Ureter (tissue), 1 donor: ENCODE measurements around the gene NPSR1. TPM values are rescaled to one million over a fixed set of nuclear protein-coding genes. Genes with fewer than 3 reads are reported as not detected.

Experiments used
- DNase-seq: peaks from one replicate; pipeline ENCODE4 v3.0.0-alpha.2; 2020; ENCODE audit warnings: low spot score
- total RNA-seq: library from RNA; stranded (reverse); gene quantifications from one replicate; pipeline ENCODE4 v1.2.4, GENCODE V29; 2023
- donor health status: DM: yes; HTN: yes; CAD: no.

NPSR1 gene
- total RNA-seq, 1 donor from 2014 or later = not detected

DNA sequence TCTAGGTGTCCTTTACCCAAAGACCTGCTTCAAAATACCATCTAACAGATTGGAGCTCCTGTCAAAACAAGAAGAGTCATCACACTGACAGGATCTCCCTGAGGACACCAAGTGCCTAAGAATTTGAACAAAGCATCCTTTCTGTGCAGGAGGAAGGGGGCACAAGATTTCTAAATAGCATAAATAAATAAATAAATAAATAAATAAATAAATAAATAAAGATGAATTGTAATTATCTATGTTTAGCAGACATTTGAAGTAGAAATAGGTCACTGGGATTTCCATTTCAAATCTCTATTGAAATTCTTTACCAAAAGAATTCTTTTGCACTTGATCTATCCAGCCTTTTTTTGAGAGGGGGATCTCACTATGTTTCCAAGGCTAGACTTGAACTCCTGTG, 65.3 kb downstream of the NPSR1 start:
- no peak for DNase-seq

- no peak for DNase-seq
Measured at GRCh38 chr7:34723866-34724490, 66.0 kb downstream of the NPSR1 start.

GRCh38 chr7:34726221-34726620, 68.2 kb downstream of the NPSR1 start:
- DNase-seq = no peak

DNA sequence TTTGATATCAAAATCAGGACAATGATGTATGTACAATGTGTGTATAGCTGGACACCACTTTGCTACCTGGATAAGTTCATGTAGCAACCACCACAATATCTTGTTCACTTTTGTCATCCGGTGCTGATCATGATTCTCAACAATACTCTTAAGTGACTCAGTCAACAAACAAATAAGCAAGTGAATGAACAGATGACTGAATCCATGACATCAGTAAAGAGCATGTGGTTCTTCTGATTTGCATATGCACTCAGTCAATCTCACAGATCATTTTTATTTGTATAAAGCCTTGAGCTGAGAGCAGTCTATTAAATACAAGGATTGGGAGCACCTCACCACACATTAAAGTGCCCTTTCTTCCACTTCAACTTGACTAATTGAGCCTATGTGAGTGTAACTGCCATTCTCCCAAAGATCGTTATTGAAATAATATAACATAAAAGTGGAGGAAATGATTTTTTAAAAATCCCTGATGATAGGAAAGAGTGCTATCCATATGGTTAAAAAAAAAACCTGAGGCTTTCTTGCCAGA, 69.5 kb downstream of the NPSR1 start:
- no peak for DNase-seq

DNA sequence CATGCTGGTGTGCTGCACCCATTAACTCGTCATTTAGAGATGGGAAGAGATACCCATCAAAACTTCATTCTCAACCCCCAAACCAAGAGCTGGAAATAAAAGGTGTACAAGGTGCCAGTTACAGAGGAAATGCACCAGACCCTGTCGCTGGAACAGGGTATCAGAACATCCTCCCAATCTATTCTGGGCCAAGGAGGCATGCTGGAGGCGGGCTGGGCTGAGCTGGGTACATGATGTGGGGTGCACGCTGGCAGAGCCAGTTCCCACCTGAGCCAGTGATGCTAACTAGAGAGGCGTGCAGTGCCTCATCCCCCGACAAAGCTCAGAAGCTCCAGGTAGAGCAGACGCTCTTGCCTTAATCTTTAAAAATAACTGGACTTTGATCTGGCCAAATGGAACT, 70.1 kb downstream of the NPSR1 start:
- DNase-seq = no peak

DNA sequence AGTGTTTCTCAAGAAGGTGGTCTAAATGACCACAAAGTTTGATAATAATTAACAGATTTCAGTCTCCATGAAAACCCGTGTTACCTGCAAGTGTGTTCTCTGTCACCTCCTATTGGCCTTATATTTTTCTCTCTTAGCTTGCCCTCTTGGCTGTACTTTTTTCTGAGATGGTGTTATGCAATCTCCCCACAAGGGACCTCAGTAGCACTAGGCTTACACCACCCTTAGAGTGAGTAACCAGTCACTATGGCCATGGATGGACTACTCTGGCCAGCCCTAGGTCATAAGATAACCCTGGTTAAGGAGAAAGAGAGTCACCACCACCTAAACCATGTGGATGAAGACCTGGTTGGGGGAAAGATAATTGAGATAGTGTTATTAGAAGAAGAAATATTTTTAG, 76.8 kb downstream of the NPSR1 start:
- no peak for DNase-seq

GRCh38 chr7:34735526-34735925, 77.5 kb downstream of the NPSR1 start:
- no peak for DNase-seq

DNA sequence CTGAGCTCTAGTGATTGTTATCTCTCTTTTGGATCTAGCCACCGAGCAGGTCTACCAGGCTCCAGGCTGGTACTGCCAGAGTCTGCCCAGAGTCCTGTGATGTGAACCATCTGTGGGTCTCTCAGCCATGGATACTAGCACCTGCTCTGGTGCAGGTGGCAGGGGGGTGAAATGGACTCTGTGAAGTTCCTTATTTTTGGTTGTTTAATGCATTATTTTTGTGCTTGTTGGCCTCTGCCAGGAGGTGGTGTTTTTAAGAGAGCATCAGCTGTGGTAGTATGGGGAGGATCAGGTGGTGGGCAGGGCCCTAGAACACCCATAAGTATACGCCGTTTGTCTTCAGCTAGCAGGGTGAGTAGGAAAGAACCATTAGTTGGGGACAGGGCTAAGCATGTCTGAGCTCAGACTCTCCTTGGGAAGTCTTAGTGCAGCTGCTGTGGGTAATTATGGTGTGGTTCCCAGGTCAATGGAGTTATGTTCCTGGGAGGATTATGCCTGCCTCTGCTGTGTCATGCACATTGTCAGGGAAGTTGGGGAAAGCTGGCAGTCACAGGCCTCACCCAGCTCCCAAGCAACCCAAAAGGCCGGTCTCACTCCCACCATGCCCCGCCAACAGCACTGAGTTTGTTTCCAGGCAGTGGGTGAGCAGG, 81.8 kb downstream of the NPSR1 start:
- DNase-seq = no peak

GRCh38 chr7:34740840-34741239, 82.8 kb downstream of the NPSR1 start:
- no peak for DNase-seq

DNA sequence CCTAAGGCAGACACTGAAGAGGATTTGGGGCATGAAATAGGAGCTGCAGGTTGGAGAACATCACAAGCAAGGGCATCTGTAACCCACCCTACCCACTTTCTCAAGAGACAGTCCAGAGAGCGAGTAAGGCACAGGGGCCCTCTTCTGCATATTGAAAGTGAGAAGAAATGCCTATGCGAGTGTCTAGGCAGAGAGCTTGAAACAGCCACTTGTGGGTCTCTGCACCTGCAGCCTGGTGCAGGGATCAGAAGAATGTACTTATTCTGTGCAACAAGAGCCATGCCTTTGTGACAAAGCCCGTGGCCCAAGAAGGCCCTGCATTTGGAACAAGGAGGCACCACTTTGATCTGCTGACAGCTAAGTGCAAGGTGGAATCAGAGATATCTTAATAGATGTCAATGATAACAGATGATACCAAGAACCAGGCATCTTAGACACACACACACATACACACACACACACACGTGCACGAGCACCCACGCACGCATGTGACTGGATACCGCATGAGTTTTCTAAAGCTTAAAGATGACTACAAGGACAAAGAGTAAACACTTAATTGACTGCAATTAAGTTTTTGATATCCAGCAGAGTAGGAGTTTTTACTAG, 89.3 kb downstream of the NPSR1 start:
- DNase-seq = no peak

DNA sequence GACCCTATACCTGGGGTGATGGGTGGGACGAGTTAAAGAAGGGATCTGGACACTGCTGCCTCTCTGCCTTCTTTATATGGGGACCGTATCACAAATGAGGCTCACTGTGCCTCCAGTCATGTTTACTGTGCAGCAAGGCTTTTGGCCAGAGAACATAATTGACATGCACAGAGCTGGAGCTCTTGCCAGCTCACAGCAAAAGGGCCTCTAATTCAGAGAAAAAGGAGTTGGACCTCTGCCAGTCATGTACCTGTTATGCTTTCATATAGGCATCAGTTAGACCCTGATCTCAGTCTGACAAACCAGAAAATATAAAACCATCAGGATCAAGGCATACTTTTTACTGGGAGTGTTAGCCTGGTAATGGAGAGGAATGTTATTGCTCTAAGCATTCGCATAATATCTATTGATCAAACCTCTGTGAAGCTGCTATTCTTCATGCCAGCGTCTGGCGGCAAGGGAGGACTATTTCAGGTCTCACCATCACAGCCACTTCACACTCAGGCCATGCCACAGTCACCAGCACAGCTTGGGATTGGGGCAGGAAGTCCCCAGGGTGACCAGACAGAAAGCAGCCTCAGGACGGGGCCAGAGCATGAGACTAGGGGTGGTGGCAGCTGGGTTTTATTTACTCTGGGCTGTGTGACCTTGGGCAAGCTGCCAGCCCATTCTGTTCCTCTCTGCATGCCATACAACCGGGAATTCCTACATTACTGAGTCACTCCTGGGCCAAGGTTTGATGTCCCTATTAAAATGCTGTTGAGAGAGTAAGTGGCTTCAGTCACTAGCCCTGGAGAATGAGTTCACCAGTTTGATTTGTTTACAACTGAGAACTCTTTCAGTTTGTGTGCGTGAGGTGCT, 90.1 kb downstream of the NPSR1 start:
- DNase-seq = peak; percentile 75

DNA sequence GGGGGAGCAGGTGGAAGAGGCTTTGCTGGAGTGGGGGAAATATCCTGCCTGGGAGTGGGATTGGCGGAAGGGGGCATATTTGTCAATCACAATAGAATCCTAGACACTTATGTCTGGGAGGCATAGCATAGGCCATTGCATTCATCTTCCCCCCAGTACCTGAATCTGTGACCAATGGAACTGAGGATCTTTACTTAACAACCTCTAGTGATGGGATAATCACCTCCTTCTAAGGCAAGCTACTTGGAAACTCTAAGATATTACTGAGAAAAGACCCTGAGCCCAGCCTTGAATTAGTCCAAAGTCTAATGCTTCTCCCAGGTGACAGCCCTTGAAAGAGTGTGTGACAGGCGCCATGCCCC, 90.7 kb downstream of the NPSR1 start:
- DNase-seq = no peak

DNA sequence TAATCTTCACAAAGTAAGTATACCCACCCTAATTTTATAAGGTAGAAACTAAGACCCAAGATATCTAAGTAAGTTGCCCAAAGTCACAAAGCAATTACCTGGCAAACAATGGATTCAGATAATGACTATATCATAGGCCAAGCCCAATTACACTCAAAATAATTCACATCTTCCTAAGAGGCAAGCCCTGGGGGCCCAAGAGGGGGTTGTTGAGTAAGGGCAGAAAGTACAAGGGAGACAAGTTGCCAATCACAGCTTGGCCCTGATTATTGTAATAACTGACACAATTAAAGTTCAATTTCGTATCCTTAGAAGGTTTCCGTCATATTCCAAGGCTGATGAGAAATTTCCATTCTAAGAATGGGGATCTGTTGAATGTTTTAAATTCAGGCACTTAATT, 91.4 kb downstream of the NPSR1 start:
- DNase-seq = no peak

GRCh38 chr7:34750209-34750608, 92.2 kb downstream of the NPSR1 start:
- no peak for DNase-seq

- DNase-seq = no peak
Measured at GRCh38 chr7:34750636-34751035, 92.6 kb downstream of the NPSR1 start.

DNA sequence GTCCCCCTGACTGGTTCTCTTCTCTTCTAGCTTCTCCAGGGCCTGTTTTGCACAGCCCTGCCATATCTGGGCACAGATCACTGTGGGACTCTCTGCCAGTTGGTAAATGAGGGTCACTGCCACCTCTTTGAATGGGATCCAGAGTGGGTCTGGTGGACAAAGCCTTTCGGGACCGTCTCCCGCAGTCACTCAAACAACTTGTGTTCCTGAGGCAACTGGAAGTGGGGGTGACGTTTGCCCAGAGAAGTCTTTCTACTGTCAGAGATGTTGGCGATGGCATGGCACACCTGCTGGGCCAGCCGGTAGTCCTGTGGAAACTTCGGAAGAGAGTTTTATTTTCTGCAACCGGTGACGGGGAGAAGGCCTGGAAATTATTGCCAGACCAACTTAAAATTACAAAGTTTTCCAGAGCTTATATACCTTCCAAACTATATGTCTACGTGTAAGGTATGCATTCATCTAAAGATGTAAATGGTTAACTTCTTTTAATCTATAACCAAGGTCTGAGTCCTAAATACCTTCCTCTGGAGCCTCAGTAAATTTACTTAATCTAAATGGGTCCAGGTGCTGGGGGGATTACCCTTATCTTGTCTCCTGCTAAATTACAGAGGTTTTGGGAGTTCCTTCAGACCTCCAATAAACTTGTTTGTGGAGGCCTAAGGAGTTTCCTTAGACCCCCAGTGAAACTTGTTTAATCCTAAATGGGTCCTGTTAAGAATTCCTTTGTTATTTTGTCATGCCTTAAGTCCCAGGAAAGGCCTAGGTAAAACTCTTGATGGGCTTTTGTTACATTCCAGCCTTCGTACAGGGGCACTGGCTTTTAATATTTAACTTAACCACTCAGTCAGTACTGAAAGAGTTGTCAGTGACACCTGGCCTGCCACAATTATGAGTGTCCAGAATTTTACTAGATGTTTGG, 94.0 kb downstream of the NPSR1 start:
- no peak for DNase-seq

DNA sequence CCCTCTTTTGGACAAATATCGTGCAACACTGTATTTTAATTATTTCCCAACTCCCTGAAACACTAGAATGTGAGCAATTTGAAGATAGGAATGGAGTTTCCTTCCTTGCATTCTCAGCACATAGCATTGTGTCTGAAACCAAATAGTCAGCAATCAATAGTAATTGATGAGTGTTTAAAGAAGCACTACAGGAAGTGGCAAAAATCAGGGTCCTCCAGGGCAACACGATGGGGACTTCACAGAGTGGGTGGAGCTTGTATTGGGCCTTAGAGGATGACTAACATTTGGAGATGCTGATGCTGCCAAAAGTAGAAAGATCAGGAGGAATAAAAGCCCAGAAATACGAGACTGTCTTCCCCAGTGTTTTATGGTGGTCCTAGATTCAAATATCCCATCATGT, 94.9 kb downstream of the NPSR1 start:
- no peak for DNase-seq

DNA sequence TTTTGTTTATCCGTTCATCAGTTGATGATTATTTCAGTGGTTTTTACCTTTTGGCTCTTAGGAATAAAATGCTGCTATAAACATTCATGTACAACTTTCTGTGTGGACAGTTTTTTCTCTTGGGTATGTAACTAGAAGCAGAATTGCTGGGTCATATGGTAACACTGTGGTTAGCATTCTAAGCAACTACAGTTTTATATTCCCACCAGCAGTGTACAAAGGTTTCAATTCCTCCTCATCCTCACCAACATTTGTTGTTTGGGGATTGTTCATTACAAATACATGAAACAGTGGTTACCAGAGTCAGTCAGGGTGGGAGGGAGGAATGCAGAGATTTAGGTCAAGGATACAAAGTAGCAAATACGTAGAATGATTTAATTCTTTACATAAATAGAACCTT, 97.0 kb downstream of the NPSR1 start:
- DNase-seq = no peak

DNA sequence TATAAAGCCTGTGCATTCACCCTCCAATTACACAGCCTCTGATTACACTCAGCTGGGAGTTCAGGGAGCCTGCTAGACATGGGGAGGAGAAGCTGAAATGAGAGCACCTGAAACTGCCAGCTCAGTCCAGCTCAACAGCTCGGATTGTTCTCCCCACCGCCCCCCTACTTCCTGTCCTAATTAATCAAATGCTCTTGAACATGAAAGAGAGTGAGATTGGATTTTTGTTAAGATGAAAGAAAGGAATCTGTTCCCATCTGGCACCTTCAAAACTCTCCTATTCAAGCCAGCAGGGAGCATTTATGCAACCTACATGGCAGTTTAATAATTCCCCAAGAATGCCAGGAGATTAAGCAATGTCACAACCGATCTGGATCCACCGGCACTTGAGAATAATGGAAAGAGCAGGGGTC, 98.0 kb downstream of the NPSR1 start:
- no peak for DNase-seq

DNA sequence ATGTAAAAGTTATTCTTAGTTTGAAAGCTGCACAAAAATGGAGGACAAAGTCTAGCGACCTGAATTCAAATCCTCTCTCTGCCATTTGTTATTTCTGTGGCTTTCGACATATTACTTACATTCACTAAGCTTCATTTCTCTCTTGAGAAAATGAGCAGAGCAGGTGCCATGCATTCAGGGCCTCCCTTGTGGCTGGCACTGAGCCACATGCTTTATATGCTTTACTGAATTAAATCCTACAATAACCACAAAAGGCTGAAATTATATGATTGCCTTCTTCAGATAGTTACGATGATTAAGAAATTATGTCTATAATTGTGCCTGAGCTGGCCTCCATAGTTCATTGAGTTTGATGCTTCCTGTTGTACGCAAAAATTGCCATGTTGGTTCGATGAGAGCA, 98.7 kb downstream of the NPSR1 start:
- no peak for DNase-seq

GRCh38 chr7:34757570-34758110, 99.6 kb downstream of the NPSR1 start:
- no peak for DNase-seq
